Gastrocnemius medialis (tissue), 4 donors: ENCODE measurements around the gene PDE4D. TPM values are rescaled to one million over a fixed set of nuclear protein-coding genes. Genes with fewer than 3 reads are reported as not detected.
A peak's percentile ranks its signal among the peaks of the same experiment; 100 is the strongest.

Experiments
- ATAC-seq, 2 donors: fragments of 150-250 bp; one replicate each; pipeline ENCODE4 v1.9.1; 2016
- DNase-seq, 2 donors: peaks; one replicate each; pipeline ENCODE4 v3.0.0-alpha.2; 2019
- H3K27ac ChIP-seq, 4 donors: fragments of 200-600 bp; sonication (generic); 1 replicate in 1 of 4; 2 replicates in 3 of 4; pipeline ENCODE4 v1.5.1; 2016 to 2018; ENCODE audit warnings: mild to moderate bottlenecking in 2 of 4, moderate library complexity in 1 of 4
- H3K27me3 ChIP-seq, 3 donors: fragments of 200-600 bp; sonication (generic) in 2 of 3; 1 replicate in 1 of 3; 2 replicates in 2 of 3; pipeline versions ENCODE4 v1.5.1 to v1.6.0; 2016 to 2019; ENCODE audit warnings: mild to moderate bottlenecking in 1 of 3, moderate library complexity in 1 of 3
- H3K36me3 ChIP-seq, 2 donors: fragments of 200-600 bp; sonication (generic) in 1 of 2; one replicate each; pipeline ENCODE4 v1.5.1; 2017 to 2018
- H3K4me1 ChIP-seq, 2 donors: fragments of 200-600 bp; sonication (generic) in 1 of 2; one replicate each; pipeline ENCODE4 v1.5.1; 2016 to 2017; ENCODE audit warnings: mild to moderate bottlenecking in 2 of 2
- H3K4me3 ChIP-seq, 4 donors: fragments of 200-600 bp; sonication (generic) in 3 of 4; 1 replicate in 1 of 4; 2 replicates in 3 of 4; pipeline ENCODE4 v1.5.1; 2016 to 2019; ENCODE audit warnings: mild to moderate bottlenecking in 2 of 4
- H3K9me3 ChIP-seq, 3 donors: fragments of 200-600 bp; sonication (generic) in 2 of 3; 1 replicate in 1 of 3; 2 replicates in 2 of 3; pipeline ENCODE4 v1.5.1; 2016 to 2019
- CTCF ChIP-seq, 5 experiments: fragments of 450-650 bp in 3 of 5; fragments of 200-600 bp in 2 of 5; sonication (generic) in 2 of 5; IDR thresholded peaks in 4 of 5; conservative IDR thresholded peaks in 1 of 5; 1 replicate in 4 of 5; 2 replicates in 1 of 5; pipeline ENCODE4 v1.5.1; 2016 to 2019; ENCODE audit warnings: antibody characterized with exemption in 5 of 5, mild to moderate bottlenecking in 3 of 5, moderate library complexity in 3 of 5
- POLR2A ChIP-seq, 2 donors: fragments of 450-650 bp; IDR thresholded peaks; one replicate each; pipeline ENCODE4 v1.6.1; 2017; ENCODE audit warnings: antibody characterized with exemption in 2 of 2, mild to moderate bottlenecking in 2 of 2, moderate library complexity in 2 of 2
- in situ Hi-C, 4 donors: fragments of 200-750 bp; cut with MboI; loops; one replicate each; pipeline versions ENCODE4 v1.15.0 to v1.8.0; 2017; ENCODE audit warnings: low sequenced_read_pairs in 4 of 4
- intact Hi-C: fragments of 100-400 bp; cut with DNase I; formaldehyde crosslinking; loops from one replicate; pipeline ENCODE4 v1.15.1; 2023; ENCODE audit warnings: low total_unique reads
- total RNA-seq, 4 donors: library from RNA; depleted of rRNA; stranded (reverse); fragments of >200 nt; gene quantifications; one replicate each; pipeline versions ENCODE4 v1.1.0 to v1.2.3, GENCODE V29; 2016

Gene PDE4D
- total RNA-seq, 4 donors from 2014 or later, result 133 to 223 (median 185) TPM

GRCh38 chr5:59449905-59450644 is 443.5 kb downstream of the PDE4D start:
- H3K4me1 ChIP-seq, result no peaks in the 10 kb centered on the region
- in situ Hi-C loops, result no loop called here
- no peaks in the 10 kb centered on the region for H3K36me3 ChIP-seq
- no peak overlapping the region for H3K27ac ChIP-seq
- no peak overlapping the region for H3K4me3 ChIP-seq
- H3K9me3 ChIP-seq, result no peaks in the 10 kb centered on the region
- no peak for DNase-seq
- ATAC-seq, result peak in 1 of 2 donors; percentile 42
- H3K27me3 ChIP-seq, result no peaks in the 10 kb centered on the region
- TF ChIP-seq CTCF (IDR thresholded peaks at IDR 0.05 in 4 of 5, conservative IDR thresholded peaks at IDR 0.05 in 1 of 5) (peak in 3 of 5 experiments; percentile 16 to 52 (median 31)), POLR2A (IDR thresholded peaks at IDR 0.05) (no peak)
- intact Hi-C loops, result no loop called here

- Histone ChIP-seq H3K4me1 (no peaks in the 10 kb centered on the region), H3K27me3 (no peaks in the 10 kb centered on the region), H3K4me3 (no peak overlapping the region), H3K9me3 (no peaks in the 10 kb centered on the region), H3K27ac (no peak overlapping the region), H3K36me3 (no peaks in the 10 kb centered on the region)
- DNase-seq (no peak), ATAC-seq (no peak)
- TF ChIP-seq CTCF (IDR thresholded peaks at IDR 0.05 in 4 of 5, conservative IDR thresholded peaks at IDR 0.05 in 1 of 5), result no peak
- TF ChIP-seq POLR2A (IDR thresholded peaks at IDR 0.05), result no peak
- in situ Hi-C loops (no loop called here), intact Hi-C loops (no loop called here)
These were observed 447.2 kb downstream of the PDE4D start for GRCh38 chr5:59446356-59446755.

- Histone ChIP-seq H3K27me3 (no peaks in the 10 kb centered on the region), H3K27ac (no peak overlapping the region), H3K36me3 (no peaks in the 10 kb centered on the region), H3K4me3 (no peak overlapping the region), H3K4me1 (no peaks in the 10 kb centered on the region), H3K9me3 (no peaks in the 10 kb centered on the region)
- DNase-seq, result no peak
- in situ Hi-C loops, result no loop called here
- no peak for TF ChIP-seq CTCF (IDR thresholded peaks at IDR 0.05 in 4 of 5, conservative IDR thresholded peaks at IDR 0.05 in 1 of 5)
- intact Hi-C loops, result no loop called here
- no peak for ATAC-seq
These were observed 447.8 kb downstream of the PDE4D start for GRCh38 chr5:59445741-59446140.

- TF ChIP-seq CTCF (IDR thresholded peaks at IDR 0.05 in 4 of 5, conservative IDR thresholded peaks at IDR 0.05 in 1 of 5), result no peak
- no peak for TF ChIP-seq POLR2A (IDR thresholded peaks at IDR 0.05)
- in situ Hi-C loops, result no loop called here
- no peak for ATAC-seq
- Histone ChIP-seq H3K4me3 (no peak overlapping the region), H3K27me3 (no peaks in the 10 kb centered on the region), H3K4me1 (peaks cover 12 to 32% of the 10 kb centered on the region in 2 donors), H3K9me3 (no peaks in the 10 kb centered on the region), H3K36me3 (no peaks in the 10 kb centered on the region), H3K27ac (no peak overlapping the region)
- intact Hi-C loops, result no loop called here
- no peak for DNase-seq
These were observed 454.2 kb downstream of the PDE4D start for GRCh38 chr5:59439303-59439702.

GRCh38 chr5:59437176-59437575 is 456.4 kb downstream of the PDE4D start:
- Histone ChIP-seq H3K4me3 (no peak overlapping the region), H3K36me3 (no peaks in the 10 kb centered on the region), H3K27me3 (no peaks in the 10 kb centered on the region), H3K4me1 (peaks cover 12 to 33% of the 10 kb centered on the region in 2 donors), H3K9me3 (no peaks in the 10 kb centered on the region), H3K27ac (no peak overlapping the region)
- TF ChIP-seq CTCF (IDR thresholded peaks at IDR 0.05 in 4 of 5, conservative IDR thresholded peaks at IDR 0.05 in 1 of 5) (no peak), POLR2A (IDR thresholded peaks at IDR 0.05) (no peak)
- no peak for ATAC-seq
- intact Hi-C loops (no loop called here), in situ Hi-C loops (no loop called here)
- DNase-seq, result no peak
